ENCODE results near the gene SNAP91.
"Not testable (repeated sequence)": the region's sequence is repeated elsewhere in the genome, so short reads cannot be mapped to it uniquely, and the experiment has no call there.

SNAP91 gene

DNA sequence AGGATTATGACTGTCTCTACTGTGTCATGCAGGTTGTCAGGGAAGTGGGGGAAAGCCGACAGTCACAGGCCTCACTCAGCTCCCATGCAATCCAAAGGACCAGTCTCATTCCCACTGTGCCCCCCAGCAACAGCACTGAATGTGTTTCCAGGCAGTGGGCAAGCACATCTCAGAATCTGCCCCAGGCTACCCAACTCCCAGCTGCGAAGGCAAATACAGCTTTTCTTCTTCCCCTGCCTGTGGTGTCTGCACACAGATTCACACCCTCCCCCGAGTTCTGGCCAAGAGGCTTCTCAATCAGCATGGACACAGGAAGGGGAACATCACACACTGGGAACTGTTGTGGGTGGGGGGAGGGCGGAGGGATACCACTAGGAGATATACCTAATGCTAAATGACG is 75.3 kb downstream of the SNAP91 start:
- DNase-seq (ENCODE audit: low read depth in 3 of 3, low spot score in 1 of 3): no peak

DNA sequence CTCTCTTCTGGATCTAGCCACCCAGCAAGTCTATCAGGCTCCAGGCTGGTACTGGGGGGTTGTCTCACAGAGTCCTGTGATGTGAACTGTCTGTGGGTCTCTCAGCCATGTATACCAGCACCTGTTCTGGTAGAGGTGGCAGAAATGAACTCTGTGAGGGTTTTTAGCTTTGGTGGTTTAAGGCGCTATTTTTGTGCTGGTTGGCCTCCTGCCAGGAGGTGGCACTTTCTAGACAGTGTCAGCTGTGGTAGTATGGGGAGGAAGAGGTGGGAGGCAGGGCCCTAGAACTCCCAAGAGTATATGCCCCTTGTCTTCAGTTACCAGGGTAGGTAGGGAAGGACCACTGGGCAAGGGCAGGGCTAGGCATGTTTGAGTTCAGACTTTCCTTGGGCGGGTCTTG is 75.8 kb downstream of the SNAP91 start:
- DNase-seq (ENCODE audit: low read depth in 3 of 3, low spot score in 1 of 3): no peak

DNA sequence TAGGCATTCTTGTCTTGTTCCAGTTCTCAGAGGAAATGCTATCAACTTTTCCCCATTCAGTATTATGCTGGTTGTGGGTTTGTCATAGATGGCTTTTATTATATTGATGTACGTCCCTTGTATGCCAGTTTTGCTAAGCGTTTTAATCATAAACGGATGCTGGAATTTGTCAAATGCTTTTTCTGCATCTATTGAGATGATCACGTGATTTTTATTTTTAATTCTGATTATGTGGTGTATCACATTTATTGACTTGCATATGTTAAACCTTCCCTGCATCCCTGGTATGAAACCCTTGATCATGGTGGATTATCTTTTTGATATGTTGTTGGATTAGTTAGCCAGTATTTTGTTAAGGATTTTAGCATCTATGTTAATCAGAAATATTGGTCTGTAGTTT is 79.0 kb downstream of the SNAP91 start:
- not testable (repeated sequence) for DNase-seq (ENCODE audit: low read depth in 3 of 3, low spot score in 1 of 3)

- DNase-seq (ENCODE audit: low read depth in 3 of 3, low spot score in 1 of 3): no peak
Observed at GRCh38 chr6:83615025-83615999, 93.6 kb downstream of the SNAP91 start.

GRCh38 chr6:83613378-83613777 is 95.5 kb downstream of the SNAP91 start:
- no peak for DNase-seq (ENCODE audit: low read depth in 3 of 3, low spot score in 1 of 3)

- DNase-seq (ENCODE audit: low read depth in 3 of 3, low spot score in 1 of 3): no peak
Observed at GRCh38 chr6:83609248-83609647, 99.7 kb downstream of the SNAP91 start.

GRCh38 chr6:83605517-83605916 is 103.4 kb downstream of the SNAP91 start:
- DNase-seq (ENCODE audit: low read depth in 3 of 3, low spot score in 1 of 3): no peak

- no peak for DNase-seq (ENCODE audit: low read depth in 3 of 3, low spot score in 1 of 3)
Observed at GRCh38 chr6:83603551-83603950, 105.3 kb downstream of the SNAP91 start.

- DNase-seq (ENCODE audit: low read depth in 3 of 3, low spot score in 1 of 3): no peak
Observed at GRCh38 chr6:83601119-83601518, 107.8 kb downstream of the SNAP91 start.

DNA sequence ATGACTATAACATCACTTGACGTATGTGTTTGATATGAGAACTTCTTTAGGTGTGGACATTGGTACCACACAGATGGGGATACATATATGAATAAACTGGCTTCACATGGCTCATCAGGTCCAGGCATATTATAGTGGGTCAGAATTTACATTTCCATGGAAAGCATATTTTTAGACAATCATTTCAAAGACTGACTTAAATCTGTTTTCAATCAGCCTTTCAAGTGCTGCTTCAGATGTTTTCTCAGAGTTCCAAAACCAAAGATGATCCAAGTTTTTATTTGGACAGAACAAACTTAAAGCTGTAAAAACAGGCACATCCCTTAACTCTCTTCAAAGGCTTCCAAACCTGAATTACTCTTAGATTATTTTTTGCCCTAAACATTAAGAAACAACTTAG is 108.4 kb downstream of the SNAP91 start:
- no peak for DNase-seq (ENCODE audit: low read depth in 3 of 3, low spot score in 1 of 3)

DNA sequence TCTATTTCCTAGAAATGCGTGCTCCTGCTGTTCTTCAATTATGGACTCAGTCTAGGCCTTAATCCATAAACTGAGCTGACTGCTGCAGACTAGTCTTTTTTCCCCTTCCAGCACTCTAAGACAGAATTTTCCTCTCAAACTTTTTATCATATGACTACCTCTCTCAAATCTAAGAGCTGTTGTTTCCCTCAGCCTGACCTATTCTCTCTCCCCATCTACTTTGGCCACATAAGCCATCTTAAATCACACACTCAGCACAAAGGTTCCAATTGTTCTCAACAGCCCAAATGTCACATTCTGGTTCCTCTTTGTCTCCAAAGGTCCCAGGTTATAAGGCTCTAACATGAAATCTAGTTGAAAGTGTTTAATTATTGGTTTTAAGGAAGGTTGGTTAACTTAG is 111.4 kb downstream of the SNAP91 start:
- no peak for DNase-seq (ENCODE audit: low read depth in 3 of 3, low spot score in 1 of 3)

- DNase-seq (ENCODE audit: low read depth in 3 of 3, low spot score in 1 of 3): no peak
Observed at GRCh38 chr6:83597051-83597450, 111.8 kb downstream of the SNAP91 start.

DNA sequence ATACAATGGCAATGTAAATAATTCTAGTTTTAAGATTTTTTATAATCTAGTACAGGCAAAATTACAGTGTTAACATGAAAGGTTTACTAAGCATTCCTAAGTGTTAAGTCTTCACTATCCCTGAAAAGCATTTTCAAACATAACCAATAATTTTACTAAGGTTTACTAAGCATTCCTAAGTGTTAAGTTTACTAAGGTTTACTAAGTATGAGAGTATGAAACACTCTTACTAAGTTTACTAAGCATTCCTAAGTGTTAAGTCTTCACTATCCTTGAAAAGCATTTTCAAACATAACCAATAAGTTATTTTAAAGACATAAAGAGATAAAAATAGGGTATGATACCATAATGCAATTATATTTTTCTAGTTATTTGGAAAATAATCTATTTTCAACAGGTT is 114.0 kb downstream of the SNAP91 start:
- DNase-seq (ENCODE audit: low read depth in 3 of 3, low spot score in 1 of 3): no peak

- DNase-seq (ENCODE audit: low read depth in 3 of 3, low spot score in 1 of 3): no peak
Observed at GRCh38 chr6:83593395-83593785, 115.5 kb downstream of the SNAP91 start.

DNA sequence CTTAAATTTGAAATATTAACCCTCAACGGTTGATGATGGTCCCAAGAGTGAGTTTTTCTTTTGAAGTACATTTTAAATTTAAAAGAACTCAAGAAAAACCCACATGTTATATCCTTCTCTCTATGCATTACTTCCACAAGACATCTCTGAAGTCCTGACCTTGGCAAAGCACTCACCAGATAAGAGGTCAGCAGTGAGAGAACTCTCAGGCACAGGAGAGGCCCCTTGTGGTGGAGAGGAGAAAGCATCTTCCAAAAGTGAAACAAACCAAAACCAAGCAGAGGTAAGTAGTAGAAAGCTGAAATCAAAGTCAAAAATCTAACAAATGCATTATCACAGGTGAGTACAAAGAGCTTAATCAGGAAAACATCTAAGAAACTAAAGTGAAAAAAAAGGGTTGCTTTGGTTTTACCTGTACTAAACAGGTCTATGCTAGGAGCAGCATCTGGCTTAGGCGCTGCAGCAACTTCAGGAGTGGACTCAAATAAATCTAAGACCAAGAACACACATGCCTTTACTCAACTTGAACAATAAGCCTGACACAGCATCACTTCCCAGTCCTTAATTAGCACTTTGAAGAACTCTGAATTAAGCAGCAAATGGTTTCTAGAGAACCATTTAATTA is 116.0 kb downstream of the SNAP91 start:
- no peak for DNase-seq (ENCODE audit: low read depth in 3 of 3, low spot score in 1 of 3)

- DNase-seq (ENCODE audit: low read depth in 3 of 3, low spot score in 1 of 3): no peak
Observed at GRCh38 chr6:83590416-83590815, 118.5 kb downstream of the SNAP91 start.

GRCh38 chr6:83589076-83589475 is 119.8 kb downstream of the SNAP91 start:
- DNase-seq (ENCODE audit: low read depth in 3 of 3, low spot score in 1 of 3): no peak

DNA sequence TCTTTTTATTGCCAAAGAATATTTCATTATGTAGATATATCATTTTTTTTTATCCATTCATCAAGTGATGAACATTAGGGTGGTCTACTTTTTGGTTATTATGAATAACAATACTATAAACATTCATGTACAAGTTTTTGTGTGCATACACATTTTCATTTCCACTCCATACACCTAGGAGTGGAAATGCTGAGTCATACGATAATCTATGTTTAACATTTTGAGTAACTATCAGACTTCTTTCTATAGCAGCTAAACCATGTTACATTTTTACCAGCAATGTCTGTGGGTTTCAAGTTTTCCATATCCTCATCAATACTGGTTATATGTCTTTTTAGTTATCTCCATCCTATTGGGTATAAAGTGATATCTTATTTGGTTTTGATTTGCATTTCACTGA is 130.8 kb downstream of the SNAP91 start:
- DNase-seq (ENCODE audit: low read depth in 3 of 3, low spot score in 1 of 3): no peak

- DNase-seq (ENCODE audit: low read depth in 3 of 3, low spot score in 1 of 3): no peak
Observed at GRCh38 chr6:83574783-83575182, 134.1 kb downstream of the SNAP91 start.

- not testable (repeated sequence) for DNase-seq (ENCODE audit: low read depth in 3 of 3, low spot score in 1 of 3)
Observed at GRCh38 chr6:83571663-83572185, 137.2 kb downstream of the SNAP91 start.

GRCh38 chr6:83558975-83559374 is 149.9 kb downstream of the SNAP91 start:
- DNase-seq (ENCODE audit: low read depth in 3 of 3, low spot score in 1 of 3): no peak

GRCh38 chr6:83556871-83557270 is 152.0 kb downstream of the SNAP91 start:
- no peak for DNase-seq (ENCODE audit: low read depth in 3 of 3, low spot score in 1 of 3)

Measured in stimulated activated CD4-positive, alpha-beta T cell treated with anti-CD3 and anti-CD28 coated beads, TNF-alpha, amount 100 ng/mL, for 1 hour (primary cell).